Right lobe of liver (tissue), 4 donors: Measurements from ENCODE around the gene NLGN1.

ENCODE experiments used
- CTCF ChIP-seq, 4 donors: fragments of 200-600 bp in 3 of 4; fragments of 450-650 bp in 1 of 4; IDR thresholded peaks; one replicate each; pipeline versions ENCODE4 v1.5.1 to v1.8.0; 2016 to 2022; ENCODE audit warnings: antibody characterized with exemption in 4 of 4, mild to moderate bottlenecking in 2 of 4
- POLR2A ChIP-seq: fragments of 450-650 bp; IDR thresholded peaks from one replicate; pipeline ENCODE4 v1.6.1; 2017; ENCODE audit warnings: antibody characterized with exemption, mild to moderate bottlenecking
- donor health status: DM: no; HTN: no; CAD: no.
- donor health status: DM: no; HTN: no; CAD: no.
- donor health status: DM: no; HTN: yes; CAD: no.

- TF ChIP-seq CTCF (IDR thresholded peaks at IDR 0.05) (no peak), POLR2A (no peak)
These were observed 336.9 kb downstream of the NLGN1 start for GRCh38 chr3:173734473-173734872.
